HG02840 (cell line): ENCODE measurements around the gene STAT1.
A peak's percentile ranks its signal among the peaks of the same experiment; 100 is the strongest.

ENCODE experiments used
- ATAC-seq: cut with Tn5 transposase; IDR thresholded peaks from one replicate; pipeline ENCODE4 v1.9.1; 2021; ENCODE audit warnings: mild to moderate bottlenecking, moderate library complexity, moderate number of reproducible peaks; ENCODE audit not compliant: unreplicated experiment, low FRiP score

Gene STAT1

DNA sequence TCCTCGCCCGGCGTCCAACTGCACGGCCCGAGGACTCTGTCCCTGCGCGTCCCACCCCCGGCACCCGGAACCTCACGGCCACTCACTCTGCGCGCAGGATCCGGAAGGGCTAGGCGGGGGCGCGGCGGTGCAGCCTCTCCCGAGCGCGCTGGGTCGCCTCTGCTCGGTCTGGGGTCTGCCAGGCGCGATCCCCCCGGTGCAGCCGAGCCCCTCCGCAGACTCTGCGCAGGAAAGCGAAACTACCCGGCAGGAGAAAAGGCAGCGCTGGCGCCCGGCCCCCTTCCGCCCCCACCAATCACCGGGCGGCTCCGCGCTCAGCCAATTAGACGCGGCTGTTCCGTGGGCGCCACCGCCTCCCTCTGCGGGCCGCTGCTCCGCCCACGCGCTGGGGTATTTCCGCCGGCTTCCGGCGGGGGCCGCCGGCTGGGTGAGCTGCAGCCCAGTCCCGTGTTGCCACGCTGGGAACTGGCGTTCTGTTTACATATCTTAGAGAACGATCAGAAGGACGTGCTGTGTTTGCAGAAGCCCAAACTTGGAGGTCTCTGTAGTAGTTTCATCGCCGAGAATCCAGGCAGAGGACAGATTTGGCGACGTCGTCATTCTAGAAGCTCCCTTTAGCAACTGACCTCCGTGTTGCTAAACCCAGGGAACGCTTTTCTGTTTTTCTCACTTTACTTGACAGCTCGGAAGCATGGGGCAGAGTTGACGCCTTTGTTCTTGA, at the start of gene STAT1:
Gene STAT1 (minus strand): TSS at position 240 of the 721 bp plus-strand sequence. CDS start 4,168 bp downstream, outside the sequence.
- peak; percentile 85 for ATAC-seq

DNA sequence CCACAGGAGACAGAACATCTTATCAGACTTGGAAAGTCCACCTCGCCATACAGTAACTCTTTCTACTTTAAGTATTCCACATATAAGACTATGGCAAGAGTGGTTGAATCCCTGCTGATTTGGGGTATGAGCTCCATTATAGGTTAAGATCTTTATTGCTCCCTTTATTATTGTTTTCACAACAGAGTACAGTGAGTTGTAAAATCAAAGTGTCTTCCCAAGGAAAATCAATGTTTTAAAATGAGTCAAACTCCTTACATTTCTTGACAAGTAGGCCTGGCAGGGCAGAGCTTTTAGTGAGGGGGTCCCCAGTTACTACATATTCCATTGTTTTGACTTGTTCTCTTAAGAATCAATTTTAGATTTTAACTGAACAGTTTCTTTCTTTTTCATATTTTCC, 49.6 kb upstream of the STAT1 start:
- ATAC-seq, result no peak

DNA sequence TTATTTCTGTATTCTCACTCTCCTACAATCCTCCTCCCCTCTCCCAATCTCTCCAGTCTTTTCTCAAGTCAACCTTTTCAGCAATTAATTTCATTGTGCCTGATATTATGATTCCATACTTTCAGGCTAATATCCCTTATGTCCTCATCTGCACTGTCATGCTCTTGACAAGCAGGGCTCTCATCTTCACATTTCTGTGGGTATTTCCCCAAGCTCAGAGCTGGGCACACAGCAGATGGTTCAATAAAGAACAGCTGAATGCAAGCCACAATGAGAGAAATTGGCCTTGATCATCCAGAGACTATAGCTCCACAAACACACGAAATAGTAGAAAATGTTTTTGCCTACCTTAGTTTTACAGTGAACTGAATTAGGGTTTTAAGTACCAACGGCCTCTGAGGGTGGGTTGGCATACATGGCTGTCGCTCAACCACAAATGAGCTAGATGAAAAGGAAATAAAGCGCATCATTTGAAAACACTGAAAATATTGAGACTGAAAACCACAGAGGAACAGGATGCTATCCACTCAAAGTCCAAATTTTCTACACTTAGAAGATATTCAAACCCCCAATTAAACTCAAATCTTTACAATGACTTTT, 47.5 kb upstream of the STAT1 start:
- ATAC-seq, result no peak

DNA sequence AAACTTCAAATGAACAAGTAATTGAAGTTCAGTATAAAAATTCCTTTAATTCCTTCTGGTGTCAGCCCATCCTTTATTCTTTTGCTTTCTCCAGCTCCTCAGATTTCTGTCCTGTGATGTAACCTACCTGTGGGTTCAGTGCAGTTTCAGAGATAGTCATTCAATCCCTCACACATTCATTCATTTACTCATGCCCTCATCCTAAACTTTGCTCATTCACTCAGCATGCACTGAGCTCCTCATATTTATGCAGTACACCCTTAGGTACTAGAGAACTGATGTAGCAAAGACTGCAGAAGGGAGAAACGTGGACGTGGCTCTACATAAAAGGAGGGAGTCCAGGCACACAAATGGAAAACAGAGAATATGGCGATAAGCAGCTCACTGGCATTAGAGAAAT, 45.3 kb upstream of the STAT1 start:
- no peak for ATAC-seq

DNA sequence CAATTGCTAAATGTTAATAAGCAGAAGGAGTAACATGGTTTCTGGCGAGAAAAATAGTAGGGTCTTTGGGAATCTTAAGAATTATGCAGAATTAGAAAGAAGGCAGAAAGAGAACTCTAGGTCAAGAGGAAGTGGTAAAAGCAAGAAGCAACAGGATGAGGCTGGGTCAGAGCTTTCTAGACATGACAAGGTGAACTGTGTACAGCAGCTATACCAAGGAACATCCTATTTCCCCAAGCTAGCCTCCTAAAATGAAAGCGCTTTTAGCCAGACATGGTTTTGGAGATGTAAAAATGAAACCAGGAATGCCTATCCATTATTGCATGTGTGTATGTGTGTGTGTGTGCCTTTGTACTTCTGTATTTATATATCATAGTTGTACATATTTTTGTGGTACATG, 42.3 kb upstream of the STAT1 start:
- no peak for ATAC-seq

DNA sequence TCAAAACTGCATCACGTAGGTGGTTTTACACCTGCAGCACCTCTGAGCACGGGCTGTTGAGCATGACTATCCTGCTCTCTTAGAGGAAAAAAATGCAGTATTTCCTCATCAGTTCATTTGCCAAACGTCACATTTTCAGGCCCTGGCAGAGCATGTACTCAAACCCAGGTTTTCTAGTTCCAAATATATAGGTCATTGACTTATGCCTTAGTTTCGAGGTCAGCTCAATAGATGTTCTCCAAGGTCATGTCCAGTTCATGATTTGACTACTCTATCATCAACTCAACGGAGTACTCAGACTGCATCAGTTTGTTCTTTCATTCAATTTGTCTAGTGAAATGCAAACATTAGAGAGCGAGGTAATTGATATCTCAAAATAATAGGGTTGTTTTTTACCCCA, 39.3 kb upstream of the STAT1 start:
- ATAC-seq, result no peak

DNA sequence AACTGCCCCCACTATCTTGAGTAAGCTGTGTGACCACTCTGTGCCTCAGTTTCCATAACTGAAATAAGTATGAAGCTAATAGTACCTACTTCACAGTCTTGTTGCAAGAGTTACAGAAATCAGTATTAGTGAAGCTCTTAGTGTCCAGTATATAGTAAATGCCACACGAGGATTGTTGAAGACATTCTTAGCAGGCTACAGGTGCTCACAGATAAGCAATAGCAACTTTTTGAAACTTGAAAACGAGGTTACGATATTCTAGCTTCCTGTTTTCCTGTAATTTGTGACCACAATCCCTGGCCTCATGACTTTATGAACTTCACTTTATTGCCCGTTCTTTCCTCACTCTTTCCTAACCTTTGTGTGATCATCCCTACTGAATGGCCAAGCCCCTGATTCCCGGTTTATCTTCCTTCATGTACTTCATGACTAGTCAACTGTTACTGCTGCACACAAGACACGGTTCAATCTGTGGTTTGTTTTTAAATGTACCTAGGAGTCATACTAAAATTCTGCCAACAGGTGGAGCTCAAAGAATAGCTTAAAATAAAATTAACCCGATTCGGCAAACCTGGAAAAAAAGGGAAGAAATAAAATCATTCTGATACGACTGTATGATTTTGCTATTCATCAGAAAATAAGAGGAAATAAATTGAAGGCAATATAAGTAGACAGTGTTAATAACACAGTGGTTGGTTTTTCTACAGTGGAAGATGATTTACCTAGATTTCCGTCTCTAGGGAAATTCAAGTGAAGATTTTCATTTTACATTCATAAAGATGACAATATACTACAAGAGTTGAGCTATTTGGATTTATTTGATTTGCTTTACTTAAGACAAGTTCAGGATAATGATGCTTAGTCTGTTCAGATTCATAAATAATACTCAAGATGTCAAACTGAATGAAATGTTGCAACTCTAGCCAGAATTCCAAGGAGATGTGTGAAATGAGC, 38.1 kb upstream of the STAT1 start:
- ATAC-seq, result no peak

DNA sequence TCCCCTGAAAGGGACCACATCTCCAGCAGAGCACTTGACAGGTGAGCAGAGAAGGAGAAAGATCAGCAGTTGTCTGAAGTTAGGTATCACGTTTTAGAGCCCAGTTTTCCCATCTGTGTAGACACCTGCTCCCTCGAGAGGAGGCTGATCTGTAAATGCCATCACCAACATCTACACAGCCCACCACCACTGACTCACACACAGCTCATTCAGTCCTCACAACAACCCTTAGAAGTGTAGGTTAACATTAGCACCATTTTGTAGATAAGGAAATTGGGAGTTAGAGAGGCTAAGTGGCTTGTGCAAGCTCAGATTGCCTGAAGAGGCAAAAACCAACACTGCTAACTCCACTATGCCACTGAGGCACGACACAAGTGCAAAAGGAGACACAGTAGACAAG, 37.2 kb upstream of the STAT1 start:
- ATAC-seq, result no peak

DNA sequence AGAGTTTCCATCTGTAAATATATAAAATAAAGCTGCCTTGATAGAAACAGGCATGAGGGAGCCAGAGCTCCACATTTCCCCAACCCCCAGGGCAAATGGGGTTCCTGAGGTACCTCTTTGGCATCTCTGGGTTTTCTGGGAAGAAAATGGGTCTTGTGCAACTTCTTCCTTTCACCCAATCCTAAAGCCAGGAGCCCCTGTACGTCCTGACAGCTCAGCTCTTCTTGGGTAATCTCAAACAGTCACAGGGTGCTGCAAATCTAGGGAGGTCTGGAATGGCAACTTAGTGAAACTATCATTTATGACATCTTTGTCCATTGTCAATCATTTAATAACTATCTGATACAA, 36.6 kb upstream of the STAT1 start:
- no peak for ATAC-seq

DNA sequence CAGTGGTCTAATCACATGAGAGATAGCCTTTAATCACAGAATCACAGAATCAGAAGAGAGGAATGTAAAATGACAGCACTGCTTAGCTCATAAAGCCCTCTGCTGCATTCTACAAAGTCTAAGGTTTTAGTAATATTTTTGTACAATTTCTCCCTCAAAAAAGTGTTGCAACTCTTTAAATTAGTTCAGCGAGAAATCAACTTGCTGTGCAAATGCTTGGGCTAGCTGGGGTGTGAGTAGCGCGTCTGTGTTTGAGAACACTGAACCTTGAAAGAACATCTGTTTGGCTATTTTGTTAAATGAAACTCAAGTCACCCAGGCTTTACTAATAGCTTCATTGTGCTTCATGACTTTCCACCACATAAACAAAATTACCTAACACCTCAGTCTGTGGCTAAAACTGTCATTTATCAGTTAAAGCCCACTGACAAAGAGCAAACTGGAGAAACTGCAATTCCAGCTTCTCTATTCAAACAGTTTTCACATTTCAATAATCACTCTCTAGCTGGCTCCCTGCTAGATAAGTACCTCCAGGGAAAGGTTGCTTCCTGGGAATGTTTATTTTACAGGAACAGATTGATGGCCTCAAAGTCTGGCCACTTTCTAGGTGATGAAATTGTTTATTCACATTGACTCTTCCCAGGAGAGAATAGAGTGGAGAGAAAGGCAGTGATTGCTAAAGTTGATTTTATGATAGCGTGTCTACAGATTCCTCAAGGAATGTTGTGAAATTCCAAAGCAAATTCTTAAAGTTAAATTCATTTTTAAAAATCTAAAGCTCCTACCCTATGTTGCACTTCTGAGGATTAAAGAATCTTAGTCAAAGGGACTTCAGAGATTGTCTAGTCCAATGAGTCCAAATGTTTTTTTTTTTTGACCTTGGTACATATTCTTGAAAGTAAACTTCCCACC, 36.0 kb upstream of the STAT1 start:
- peak; percentile 58 for ATAC-seq

DNA sequence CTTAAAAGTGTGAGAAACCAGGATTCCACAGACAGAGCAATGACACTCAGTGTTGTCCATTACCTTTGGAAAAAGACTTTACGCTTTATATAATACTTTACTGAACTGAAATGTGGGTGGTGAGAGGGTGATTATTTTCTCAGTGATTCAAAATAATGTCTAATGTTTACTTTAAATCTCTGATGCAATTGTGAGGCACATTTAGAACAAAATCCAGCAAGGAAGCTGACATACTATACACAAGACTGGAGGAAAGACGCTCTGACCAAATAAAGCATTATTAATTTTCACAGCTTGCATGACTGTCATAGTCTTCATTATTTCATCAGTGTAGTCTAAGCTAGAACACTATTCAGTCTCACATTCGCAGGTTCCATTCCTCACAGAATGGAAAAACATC, 34.1 kb upstream of the STAT1 start:
- ATAC-seq, result no peak

DNA sequence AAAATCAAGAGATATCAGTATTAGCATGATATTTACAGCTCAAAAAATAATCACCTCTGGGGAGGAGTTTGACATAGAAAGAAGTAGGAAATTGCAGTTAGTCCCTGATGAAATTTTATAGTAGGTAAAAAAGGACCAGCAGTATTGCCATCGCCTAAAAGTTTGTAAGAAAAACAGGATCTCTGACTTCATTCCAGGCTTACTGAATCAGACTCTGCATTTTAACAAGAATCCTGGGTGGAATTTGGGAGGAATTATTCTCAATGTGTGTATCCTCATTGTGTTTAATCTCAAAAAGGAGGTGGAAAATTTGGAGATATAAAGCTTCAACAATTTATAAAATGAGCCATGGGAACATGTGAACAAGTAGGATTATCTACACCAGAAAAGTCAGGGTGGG, 31.2 kb upstream of the STAT1 start:
- ATAC-seq, result no peak

DNA sequence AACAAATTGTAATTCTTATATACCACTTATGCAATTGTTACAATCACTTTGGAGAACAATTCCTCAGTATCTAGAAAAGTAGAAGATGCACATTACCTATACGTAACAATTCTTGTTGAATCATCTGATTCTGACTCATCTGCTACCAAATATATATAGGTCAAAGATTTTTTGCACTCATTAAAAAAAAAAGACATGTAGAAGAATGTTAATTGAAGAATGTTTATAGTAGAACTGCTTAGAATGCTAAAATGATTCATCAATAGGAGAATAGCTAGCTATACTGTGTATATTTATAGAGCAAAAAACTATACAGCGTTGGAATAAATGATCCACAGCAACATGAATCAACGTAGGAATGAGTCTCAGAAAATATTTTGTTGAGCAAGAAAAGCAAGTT, 29.5 kb upstream of the STAT1 start:
- no peak for ATAC-seq

DNA sequence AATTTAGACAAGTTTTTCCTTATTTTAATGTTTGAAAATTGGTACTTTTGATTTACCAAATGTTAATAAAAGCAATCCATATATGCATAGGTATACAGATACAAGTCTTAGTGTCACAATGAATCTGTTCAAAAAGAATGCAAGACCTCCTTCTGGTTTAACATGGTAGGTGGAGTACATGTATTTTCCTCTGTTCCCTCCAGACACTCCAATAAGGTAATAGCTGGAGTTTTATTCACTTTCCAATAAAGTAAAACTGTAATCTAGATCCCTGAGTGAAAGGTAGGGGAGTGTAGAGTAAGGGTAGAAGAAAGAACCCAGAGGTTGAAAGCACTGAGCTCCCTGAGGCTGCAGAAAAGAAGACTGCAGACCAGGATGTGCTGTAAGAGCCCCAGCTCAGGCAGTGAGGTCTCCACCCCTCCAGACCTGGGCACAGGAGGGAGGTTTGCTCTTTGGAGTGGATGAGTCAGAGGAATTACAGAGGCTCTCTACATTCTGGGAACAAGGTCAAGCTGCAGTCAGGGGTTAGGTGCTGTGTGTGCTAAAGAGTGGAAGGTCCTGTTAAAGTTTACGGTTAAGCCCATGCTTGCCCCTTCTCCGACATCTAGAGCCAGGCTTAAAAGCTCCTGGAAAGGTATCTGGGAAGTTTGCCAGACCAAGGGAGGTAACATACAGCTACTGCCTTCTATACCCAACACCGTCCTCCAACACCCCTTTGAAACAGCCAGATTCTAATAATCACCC, 27.6 kb upstream of the STAT1 start:
- ATAC-seq, result no peak

DNA sequence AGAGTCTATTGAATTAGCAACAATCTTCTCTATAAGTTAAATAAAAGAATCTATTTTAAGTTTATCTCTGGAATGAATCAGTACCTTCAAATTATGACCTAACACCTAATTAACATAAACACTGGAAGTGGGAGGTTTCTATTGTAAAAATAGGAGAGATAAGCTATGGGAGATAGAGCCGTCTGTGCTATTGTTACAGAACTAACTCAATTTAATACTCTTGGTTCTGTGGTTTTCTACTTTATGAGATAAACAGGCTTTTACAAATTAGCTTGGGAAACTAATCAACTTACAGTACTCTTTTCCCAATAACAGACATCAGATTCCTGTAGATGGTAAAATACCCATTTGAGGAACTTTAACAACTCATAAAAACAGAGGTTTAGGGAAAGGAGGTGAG, 25.6 kb upstream of the STAT1 start:
- ATAC-seq, result no peak

DNA sequence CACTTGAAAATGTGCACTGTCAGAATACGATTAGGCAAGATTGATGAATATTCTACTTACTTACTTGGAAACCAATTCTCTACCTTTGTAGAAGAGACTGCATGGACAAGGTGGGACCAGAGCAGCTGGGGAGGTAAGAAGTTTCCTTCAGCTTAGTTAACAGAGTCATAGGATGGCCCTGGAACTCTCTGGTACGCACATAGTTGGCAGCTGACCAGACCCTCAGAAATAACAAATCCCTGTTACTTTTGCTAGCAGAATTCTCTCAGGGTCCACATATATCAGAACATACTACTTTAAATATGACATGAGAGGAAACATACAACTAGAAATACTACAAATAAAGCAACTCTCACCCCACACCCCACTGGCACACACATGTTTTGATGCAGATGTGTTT, 24.8 kb upstream of the STAT1 start:
- no peak for ATAC-seq

DNA sequence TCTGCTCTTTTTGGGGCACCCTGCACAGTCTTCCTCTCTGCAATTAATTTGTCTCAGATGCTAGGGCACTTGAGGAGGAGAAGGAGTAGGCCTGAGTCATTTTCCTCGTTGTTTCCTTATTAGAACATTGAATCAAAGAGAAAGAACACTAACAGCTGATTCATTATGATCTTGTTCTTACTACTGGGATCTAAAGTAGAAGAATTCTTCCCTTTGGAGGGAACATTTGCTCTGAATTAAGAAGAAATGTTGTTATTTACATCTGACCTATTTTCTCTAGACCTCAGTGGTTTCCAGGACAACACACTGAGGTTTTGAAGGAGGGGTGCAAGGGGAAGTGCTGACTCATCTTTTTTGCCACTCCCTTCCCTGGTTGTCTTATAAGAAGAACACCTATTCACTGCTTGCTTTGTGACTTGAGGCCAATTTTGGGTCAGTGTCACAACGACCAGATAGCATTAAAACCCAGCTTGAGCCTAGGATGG, 24.3 kb upstream of the STAT1 start:
- ATAC-seq, result no peak

DNA sequence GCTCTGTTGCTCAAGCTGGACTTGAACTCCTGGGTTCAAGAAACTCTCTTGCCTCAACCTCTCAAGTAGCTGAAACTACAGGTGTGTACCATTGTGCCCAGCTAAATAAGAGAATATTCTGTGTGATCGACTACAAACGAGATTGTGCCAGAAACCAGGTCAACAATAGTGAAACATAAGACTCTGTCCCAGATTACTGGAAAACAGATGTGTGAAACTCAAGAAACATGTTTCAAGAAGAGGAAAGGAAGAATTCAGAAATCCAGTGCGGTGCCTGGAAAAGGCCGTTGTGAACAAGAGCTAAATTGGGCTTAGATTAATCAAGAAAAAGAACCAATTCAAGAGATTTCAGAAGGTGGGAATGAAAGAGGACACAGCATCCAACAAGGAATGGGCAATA, 23.4 kb upstream of the STAT1 start:
- no peak for ATAC-seq

DNA sequence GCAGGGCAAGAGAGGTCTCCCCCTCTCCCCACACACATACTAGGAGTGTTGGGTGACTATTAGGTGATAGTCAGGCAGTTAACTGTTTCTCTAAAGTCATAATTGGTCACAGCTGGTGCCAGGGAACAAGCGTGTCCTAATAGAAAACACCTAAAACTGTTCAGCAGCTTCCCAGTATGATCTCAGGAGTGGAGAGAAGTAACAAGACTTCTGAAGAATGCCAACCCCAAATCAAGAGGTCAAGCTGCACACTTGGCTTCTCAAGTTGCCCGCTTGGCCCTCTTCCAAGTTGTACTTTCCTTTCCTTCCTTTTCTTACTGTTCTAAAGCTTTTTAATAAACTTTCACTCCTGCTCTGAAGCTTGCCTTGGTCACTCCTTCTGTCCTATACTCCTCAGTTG, 22.4 kb upstream of the STAT1 start:
- no peak for ATAC-seq
